ENCODE measurements around the gene GSTM4.
A peak's percentile ranks its signal among the peaks of the same experiment; 100 is the strongest.

The GSTM4 gene

GRCh38 chr1:109624201-109625010 lies 31.5 kb upstream of the GSTM4 start:
- FAIRE-seq (no peak), DNase-seq (ENCODE audit: low spot score) (no peak)

- FAIRE-seq (no peak), DNase-seq (ENCODE audit: low spot score) (no peak)
These were observed 30.7 kb upstream of the GSTM4 start for GRCh38 chr1:109625176-109625575.

GRCh38 chr1:109625601-109626560 lies 30.0 kb upstream of the GSTM4 start:
- FAIRE-seq (no peak), DNase-seq (ENCODE audit: low spot score) (no peak)

- DNase-seq (ENCODE audit: low spot score) (no peak), FAIRE-seq (no peak)
These were observed 29.1 kb upstream of the GSTM4 start for GRCh38 chr1:109626682-109627408.

- no peak for FAIRE-seq
- DNase-seq (ENCODE audit: low spot score) = peak; percentile 97
These were observed 28.1 kb upstream of the GSTM4 start for GRCh38 chr1:109627692-109628399.

- FAIRE-seq (peak; percentile 95), DNase-seq (ENCODE audit: low spot score) (peak; percentile 99)
These were observed 27.2 kb upstream of the GSTM4 start for GRCh38 chr1:109628540-109629321.

- FAIRE-seq (no peak), DNase-seq (ENCODE audit: low spot score) (no peak)
These were observed 26.4 kb upstream of the GSTM4 start for GRCh38 chr1:109629372-109630030.

GRCh38 chr1:109630081-109630897 lies 25.6 kb upstream of the GSTM4 start:
- no peak for DNase-seq (ENCODE audit: low spot score)

GRCh38 chr1:109630898-109631512 lies 24.9 kb upstream of the GSTM4 start:
- DNase-seq (ENCODE audit: low spot score) (no peak), FAIRE-seq (no peak)

More at GRCh38 chr1:109630081-109630897, 25.6 kb upstream of the GSTM4 start:
- no peak for FAIRE-seq

GRCh38 chr1:109631513-109632505 lies 24.1 kb upstream of the GSTM4 start:
- FAIRE-seq (no peak), DNase-seq (ENCODE audit: low spot score) (peak; percentile 0)

- no peak for DNase-seq (ENCODE audit: low spot score)
These were observed 23.1 kb upstream of the GSTM4 start for GRCh38 chr1:109632671-109633346.

GRCh38 chr1:109634292-109634691 lies 21.6 kb upstream of the GSTM4 start:
- DNase-seq (ENCODE audit: low spot score) = no peak
- FAIRE-seq = no peak

More at GRCh38 chr1:109632671-109633346, 23.1 kb upstream of the GSTM4 start:
- no peak for FAIRE-seq

- DNase-seq (ENCODE audit: low spot score) = no peak
These were observed 20.8 kb upstream of the GSTM4 start for GRCh38 chr1:109634771-109635750.

GRCh38 chr1:109635862-109636200 lies 20.1 kb upstream of the GSTM4 start:
- FAIRE-seq (no peak), DNase-seq (ENCODE audit: low spot score) (no peak)

More at GRCh38 chr1:109634771-109635750, 20.8 kb upstream of the GSTM4 start:
- FAIRE-seq = no peak
